GM21423 (cell line): ENCODE measurements around the gene PDE4A.
"Not testable (repeated sequence)": the region's sequence is repeated elsewhere in the genome, so short reads cannot be mapped to it uniquely, and the experiment has no call there.

Source experiments
- ATAC-seq: cut with Tn5 transposase; IDR thresholded peaks from one replicate; pipeline ENCODE4 v1.9.1; 2021; ENCODE audit warnings: mild to moderate bottlenecking, moderate library complexity; ENCODE audit not compliant: unreplicated experiment

Gene PDE4A

DNA sequence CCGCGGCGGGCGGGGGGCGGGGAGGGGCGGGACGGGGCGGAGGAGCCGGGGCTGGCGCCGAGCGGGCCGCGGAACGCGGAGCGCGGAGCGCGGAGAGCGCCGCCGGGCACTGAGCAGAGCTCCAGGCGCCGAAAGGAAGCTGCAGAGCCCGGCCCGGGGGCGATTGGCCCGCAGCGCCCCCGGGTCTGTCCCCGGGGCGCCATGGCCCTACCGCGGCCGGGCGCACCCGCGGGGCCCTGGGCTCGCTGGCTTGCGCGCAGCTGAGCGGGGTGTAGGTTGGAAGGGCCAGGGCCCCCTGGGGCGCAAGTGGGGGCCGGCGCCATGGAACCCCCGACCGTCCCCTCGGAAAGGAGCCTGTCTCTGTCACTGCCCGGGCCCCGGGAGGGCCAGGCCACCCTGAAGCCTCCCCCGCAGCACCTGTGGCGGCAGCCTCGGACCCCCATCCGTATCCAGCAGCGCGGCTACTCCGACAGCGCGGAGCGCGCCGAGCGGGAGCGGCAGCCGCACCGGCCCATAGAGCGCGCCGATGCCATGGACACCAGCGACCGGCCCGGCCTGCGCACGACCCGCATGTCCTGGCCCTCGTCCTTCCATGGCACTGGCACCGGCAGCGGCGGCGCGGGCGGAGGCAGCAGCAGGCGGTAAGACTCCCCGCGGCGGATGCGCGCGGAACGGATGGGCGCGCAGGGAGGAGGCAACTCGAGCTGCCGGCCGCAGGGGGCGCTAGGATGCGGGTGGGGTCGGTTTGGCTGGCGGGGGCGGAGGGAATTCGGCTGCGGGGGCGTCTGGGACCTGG lies at the start of gene PDE4A:
PDE4A (plus strand) TSS at position 95 of the 796 bp plus-strand sequence; CDS start at position 322, 227 bp downstream.
- ATAC-seq: no peak

GRCh38 chr19:10372690-10373089 lies 47.6 kb upstream of the PDE4A start:
- no peak for ATAC-seq

- no peak for ATAC-seq
Measured at GRCh38 chr19:10374931-10375330, 45.4 kb upstream of the PDE4A start.

DNA sequence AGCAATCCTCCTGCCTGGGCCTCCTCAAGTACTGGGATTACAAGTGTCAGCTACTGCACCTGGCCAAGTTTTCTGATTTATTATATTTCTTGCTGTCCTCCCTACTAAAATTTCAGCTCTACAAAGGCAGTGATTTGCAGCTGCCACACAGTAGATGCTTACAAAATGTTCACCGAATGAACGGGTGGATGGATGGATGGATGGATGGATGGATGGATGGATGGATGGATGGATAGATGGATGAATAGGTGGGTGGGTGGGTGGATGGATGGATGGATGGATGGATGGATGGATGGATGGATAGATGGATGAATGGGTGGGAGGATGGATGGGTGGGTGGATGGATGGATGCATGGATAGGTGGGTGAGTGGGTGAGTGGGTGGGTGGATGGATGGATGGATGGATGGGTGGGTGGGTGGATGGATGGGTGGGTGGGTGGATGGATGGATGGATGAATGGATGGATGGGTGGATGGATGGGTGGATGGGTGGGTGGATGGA lies 43.1 kb upstream of the PDE4A start:
- ATAC-seq: not testable (repeated sequence)

DNA sequence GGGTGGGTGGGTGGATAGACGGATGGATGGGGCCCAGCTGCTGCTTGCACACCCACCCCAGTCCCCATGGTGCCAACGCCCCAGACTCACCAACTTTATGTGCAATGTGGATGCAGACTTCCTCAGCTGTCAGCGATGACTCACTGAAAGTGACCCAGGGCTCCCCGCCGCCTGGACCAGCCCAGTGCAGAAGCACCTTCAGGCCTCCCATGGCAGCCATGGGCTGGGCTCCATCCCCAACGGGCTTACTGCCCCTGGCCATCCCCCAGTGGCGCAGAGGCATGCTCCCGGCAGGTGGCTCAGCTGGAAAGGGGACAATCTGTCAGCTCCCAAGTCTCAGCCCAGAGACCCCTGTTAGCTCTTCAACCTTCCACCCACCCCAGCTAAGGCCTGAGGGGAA lies 42.2 kb upstream of the PDE4A start:
- no peak for ATAC-seq

GRCh38 chr19:10379880-10380312 lies 40.4 kb upstream of the PDE4A start:
- no peak for ATAC-seq

DNA sequence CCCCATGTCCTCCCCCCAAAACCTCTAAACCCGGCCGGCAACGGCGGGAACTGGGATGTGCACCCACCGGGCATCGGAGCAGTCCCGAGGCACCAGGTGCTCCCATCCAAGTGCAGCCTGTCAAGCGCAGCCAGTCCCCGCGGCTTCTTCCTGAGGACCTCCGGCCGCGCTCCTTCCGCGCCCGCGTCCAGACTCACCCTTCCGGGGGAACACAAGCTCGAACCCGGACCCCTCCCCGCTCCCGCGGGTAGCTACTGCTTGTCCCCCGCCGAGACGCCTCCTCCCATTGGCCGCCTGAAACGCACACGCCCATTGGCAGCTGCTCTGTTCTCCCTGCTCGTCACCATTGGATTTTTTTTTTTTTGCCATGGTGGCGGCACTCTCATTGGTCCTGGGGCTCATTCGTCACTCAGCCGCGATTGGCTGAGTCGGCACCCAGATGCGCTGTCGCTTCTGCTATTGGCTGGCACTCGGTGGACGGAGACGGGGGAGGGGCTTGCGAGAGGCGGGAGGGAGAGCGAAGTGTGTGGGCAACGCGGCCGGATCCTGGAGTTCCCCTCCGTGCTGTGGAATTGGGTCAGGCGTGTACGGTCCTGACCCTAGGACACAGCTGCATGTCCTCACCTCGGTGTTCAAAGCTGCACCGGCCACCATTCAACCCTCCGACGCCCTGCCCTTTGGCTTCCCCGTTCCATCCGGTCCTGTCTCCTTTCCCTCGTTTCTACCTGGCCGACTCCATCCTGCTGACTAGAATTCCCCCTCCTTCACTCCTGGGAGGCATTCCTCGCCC lies 39.8 kb upstream of the PDE4A start, which contains the start of gene TYK2:
TYK2 (minus strand) TSS at position 260 of the 790 bp plus-strand sequence. CDS start 2,166 bp downstream, outside the sequence.
- peak; percentile 93 for ATAC-seq

GRCh38 chr19:10383223-10383499 lies 37.2 kb upstream of the PDE4A start:
- ATAC-seq: not testable (repeated sequence)

DNA sequence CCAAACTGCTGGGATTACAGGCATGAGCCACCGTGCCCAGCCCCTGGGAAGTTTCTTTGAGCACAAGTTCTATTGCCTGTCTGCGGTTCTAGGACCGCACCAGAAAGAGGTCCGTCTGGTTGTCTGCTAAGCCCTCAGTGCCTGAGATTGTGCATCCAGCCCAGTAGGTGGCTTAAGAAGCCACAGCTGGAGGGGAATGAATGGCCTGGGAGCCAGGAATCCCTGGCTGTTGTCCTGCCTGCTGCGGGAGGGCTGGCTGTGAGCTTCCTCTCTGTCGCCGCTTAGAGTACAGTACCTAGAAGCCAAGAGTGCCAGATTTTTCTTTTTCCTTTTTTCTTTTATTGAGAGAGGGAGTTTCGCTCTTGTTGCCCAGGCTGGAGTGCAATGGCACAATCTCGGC lies 35.8 kb upstream of the PDE4A start:
- no peak for ATAC-seq

DNA sequence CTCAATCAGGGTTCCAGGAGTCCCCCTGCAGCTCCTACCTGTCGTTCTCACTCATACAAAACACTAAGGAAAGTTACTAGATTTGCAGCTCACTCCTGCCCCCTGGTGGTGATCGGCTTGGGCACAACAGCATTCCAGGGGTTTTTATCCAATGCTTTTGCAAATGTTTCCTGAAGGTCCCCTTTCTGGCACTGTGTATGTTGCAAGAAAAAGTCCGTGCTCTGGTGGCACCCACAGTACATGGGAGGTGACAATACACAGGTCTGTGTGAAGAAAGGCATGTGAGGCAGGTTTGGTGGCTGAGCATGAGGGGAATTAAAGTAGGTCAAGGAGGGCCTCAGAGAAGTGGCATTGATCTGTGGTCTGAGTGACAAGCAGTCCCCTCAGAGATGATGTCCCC lies 31.4 kb upstream of the PDE4A start:
- ATAC-seq: no peak

DNA sequence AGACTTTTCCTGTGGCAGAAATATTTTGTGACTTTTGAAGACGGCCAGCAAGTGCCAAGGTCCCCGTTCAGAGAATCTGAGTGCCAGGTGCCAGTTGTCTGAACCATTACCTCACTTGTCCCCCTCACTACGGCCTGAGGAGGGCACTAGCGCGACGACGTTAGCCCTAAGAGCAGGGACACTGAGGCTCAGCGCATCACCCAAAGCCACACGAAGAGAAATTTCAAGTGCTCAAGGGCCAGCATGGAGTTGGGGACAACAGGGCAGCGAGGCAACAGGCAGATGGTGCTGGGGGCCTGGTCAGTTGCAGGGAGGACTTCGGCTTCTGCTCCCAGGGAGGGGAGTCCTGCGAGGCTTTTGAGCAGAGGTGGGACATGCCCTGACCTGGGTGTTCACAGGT lies 30.5 kb upstream of the PDE4A start:
- no peak for ATAC-seq

DNA sequence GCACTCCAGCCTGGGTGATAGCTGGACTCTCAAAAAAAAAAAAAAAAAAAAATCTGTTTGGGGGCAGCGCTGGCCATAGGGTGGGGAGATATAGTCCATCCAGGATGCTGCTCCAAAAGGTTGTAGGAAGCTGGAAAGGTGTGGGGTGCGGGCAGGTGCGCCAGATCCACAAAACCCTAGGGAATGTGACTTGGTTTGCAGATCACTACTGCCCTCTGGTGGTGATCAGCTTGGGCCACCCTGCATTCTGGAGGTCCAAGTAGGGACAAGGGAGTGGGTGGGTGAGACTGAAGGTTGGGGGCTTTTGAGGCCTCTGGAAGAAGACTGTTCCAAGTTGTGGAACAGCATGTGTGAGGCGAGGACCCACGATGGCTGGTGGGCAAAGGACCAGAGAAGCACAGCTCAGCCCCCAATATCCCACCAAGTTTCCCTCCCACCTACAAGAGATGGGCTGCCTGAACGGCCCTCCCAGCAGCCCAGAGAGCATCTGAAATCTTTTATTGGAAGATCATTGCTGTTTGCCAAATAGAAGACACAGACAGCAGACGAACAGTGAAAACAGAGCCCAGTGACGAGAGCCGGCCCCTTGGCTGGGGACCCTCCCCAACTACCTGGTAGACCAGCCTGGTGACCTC lies 29.6 kb upstream of the PDE4A start:
- ATAC-seq: no peak

DNA sequence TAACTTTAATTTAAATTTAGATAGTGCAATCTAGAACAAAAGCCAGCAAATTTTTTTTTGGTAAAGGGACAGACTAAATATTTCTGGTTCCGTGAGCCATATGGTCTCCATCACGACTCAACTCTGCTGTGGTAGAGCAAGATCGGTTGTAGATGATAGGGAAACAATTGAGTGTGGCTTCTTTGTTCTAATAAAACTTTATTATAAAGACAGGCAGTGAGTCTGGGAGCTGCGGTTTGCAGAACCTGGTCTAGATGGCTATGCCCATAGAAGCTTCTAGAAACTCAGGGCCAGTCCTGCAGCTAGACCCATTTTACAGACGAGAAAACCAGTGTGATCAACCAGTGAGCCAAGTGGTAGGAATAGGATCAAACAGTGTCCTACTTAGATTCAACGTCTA lies 28.2 kb upstream of the PDE4A start:
- ATAC-seq: no peak

DNA sequence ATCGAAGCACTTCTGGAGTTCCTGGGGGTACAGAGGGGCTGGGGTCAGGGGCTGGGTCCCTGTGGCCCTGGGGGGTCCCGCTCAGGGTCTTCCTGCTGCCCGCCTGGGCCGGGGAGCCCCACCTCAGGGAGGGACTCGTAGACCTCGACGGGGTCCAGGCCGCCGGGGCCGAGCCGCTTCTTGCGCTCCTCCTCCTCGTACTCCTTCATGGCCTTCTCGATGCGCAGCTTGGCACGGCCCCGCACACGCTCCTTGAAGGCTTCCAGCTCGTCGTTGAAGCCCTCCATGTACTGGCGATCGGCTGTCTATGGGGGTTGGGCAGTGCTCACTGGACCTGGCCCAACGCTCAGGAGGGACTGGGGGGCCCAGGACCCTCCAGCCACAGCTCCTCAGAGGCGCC lies 27.2 kb upstream of the PDE4A start:
- ATAC-seq: no peak

GRCh38 chr19:10395003-10395402 lies 25.3 kb upstream of the PDE4A start:
- no peak for ATAC-seq

DNA sequence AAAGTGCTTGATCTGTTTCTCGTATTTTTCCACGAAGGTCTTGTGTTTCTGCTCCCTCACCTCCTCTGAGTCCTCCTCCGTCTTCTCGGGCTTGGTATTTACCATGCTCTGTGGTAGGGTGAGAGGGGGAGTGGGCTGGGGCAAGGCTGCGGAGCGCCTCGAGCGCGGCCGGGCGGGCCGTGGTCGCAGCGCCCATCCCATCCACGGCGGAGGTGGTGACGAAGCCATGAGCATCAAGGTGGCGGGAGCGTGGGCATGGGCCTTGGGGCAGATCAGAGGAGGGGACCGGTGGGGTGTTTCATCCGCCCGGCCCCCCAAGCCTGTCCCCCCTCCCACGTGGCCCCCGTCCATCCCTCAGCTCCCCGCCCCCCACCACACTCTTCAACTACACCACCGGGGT lies 24.9 kb upstream of the PDE4A start:
- no peak for ATAC-seq

DNA sequence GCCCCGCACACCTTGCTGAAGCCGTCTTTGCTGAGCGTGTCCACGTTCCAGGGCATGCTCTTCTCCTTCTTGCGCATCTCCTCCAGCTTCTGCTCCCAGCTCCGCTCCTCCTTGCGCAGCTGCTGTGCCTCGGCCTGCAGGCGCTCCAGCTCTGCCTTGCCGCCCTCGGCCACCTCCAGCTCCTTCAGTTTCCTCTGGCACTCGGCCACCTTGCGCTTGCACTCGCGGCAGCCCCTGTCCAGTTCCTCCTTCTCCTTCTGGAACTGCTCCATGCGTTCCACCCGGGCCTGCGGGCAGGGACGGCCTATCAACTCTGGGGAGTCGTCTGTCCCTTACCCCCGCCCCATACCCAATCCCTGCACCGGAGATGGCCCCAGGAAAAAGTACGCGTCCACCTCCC lies 24.4 kb upstream of the PDE4A start:
- ATAC-seq: no peak

GRCh38 chr19:10398819-10399218 lies 21.5 kb upstream of the PDE4A start:
- no peak for ATAC-seq

DNA sequence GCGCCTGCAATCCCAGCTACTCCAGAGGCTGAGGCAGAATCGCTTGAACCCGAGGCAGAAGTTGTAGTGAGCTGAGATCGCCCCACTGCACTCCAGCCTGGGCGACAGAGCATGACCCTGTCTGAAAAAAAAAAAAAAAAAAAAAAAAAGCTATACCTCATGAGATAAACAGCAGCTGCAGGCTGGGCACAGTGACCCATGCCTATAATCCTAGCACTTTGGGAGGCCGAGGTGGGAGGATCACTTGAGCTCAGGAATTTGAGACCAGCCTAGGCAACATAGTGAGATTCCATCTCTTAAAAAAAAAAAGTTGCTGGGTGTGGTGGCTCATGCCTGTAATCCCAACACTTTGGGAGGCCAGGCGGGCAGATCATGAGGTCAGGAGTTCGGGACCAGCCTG lies 21.0 kb upstream of the PDE4A start:
- ATAC-seq: not testable (repeated sequence)

DNA sequence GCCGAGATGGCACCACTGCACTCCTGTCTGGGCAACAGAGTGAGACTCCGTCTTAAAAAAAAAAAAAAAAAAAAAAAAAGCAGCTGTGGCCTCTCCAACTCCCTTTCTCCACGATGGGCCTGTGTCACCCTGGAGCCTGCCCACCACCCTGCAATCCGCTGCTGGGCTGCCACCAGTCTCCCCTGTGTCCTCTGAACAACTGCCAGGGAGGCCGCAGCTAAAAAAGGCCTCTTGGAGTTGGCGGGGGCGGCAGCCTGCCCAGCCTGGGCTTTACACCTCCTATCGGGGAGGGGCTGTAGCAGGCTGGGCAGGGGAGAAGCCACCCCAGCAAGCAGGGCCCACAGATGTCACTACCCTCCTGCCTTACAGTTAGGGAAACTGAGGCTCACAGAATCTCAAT lies 20.5 kb upstream of the PDE4A start:
- ATAC-seq: no peak

- no peak for ATAC-seq
Measured at GRCh38 chr19:10402441-10403038, 17.8 kb upstream of the PDE4A start.
